H1 (cell line): ENCODE measurements around the gene PPP1R14C. TPM values are rescaled to one million over a fixed set of nuclear protein-coding genes. Genes with fewer than 3 reads are reported as not detected.

Experiments
- CTCF ChIA-PET: fragments of 300-600 bp; sonication (Branson Sonifier 250); formaldehyde crosslinking; loops from one replicate; lab custom pipeline; 2021; ENCODE audit not compliant: partially characterized antibody; lab: Charles Lee
- POLR2A ChIA-PET: fragments of 300-600 bp; sonication (Branson Sonifier 250); formaldehyde crosslinking; loops from one replicate; lab custom pipeline; 2021; ENCODE audit warnings: inconsistent platforms; ENCODE audit not compliant: partially characterized antibody; lab: Charles Lee
- DNase-seq, 2 experiments: peaks; one replicate each; pipeline versions ENCODE4 v3.0.0 to v3.0.0-alpha.2; 2010 to 2022; ENCODE audit warnings: low spot score in 2 of 2, low read depth in 1 of 2, mixed read lengths in 1 of 2
- FAIRE-seq: peaks from 2 replicates; lab custom pipeline; 2011; peaks lifted over from hg19 to GRCh38; lab: Jason Lieb, UNC
- H2AFZ ChIP-seq: 2 replicates; pipeline ENCODE4 v1.8.1; 2012; ENCODE audit warnings: low read length, inconsistent platforms
- H2AK5ac ChIP-seq: 2 replicates; pipeline ENCODE4 v1.6.1; 2013; ENCODE audit warnings: low read depth, low read length
- H2BK120ac ChIP-seq: replicated peaks from 2 replicates; pipeline ENCODE3; 2013; ENCODE audit warnings: low read depth, low read length, inconsistent platforms
- H2BK12ac ChIP-seq: 2 replicates; pipeline ENCODE4 v1.6.1; 2013; ENCODE audit warnings: low read depth, low read length
- H2BK15ac ChIP-seq: 2 replicates; pipeline ENCODE4 v1.6.1; 2013; ENCODE audit warnings: low read length
- H2BK20ac ChIP-seq: 2 replicates; pipeline ENCODE4 v1.6.1; 2013; ENCODE audit warnings: low read length
- H2BK5ac ChIP-seq: 2 replicates; pipeline ENCODE4 v1.6.1; 2013; ENCODE audit warnings: low read depth, low read length
- H3K14ac ChIP-seq: 2 replicates; pipeline ENCODE4 v1.6.1; 2013; ENCODE audit warnings: inconsistent platforms; ENCODE audit not compliant: insufficient read length
- H3K18ac ChIP-seq: 2 replicates; pipeline ENCODE4 v1.6.1; 2013; ENCODE audit warnings: low read length; ENCODE audit errors: extremely low read depth
- H3K23ac ChIP-seq: 2 replicates; pipeline ENCODE4 v1.6.1; 2013; ENCODE audit warnings: inconsistent platforms; ENCODE audit not compliant: insufficient read length
- H3K23me2 ChIP-seq: 2 replicates; pipeline ENCODE4 v1.6.1; 2013; ENCODE audit warnings: low read depth, low read length
- H3K27ac ChIP-seq: 2 replicates; pipeline ENCODE4 v1.6.1; 2011; ENCODE audit warnings: low read depth, low read length, inconsistent platforms
- H3K27me3 ChIP-seq, 4 experiments: replicated peaks in 1 of 4; 1 replicate in 1 of 4; 2 replicates in 3 of 4; pipeline versions ENCODE4 v1.6.1 to v1.8.1; 2011 to 2013; ENCODE audit warnings: low read length in 3 of 4, mild to moderate bottlenecking in 3 of 4, inconsistent platforms in 2 of 4, mixed read lengths in 2 of 4, moderate library complexity in 1 of 4; ENCODE audit not compliant: control insufficient read depth in 3 of 4, insufficient read depth in 3 of 4; ENCODE audit errors: extremely low read depth in 1 of 4
- H3K36me3 ChIP-seq, 4 experiments: 2 replicates each; pipeline versions ENCODE4 v1.6.1 to v1.8.1; 2011 to 2013; ENCODE audit warnings: mild to moderate bottlenecking in 4 of 4, low read length in 3 of 4, moderate library complexity in 2 of 4, control low read depth in 1 of 4, inconsistent platforms in 1 of 4; ENCODE audit not compliant: insufficient read depth in 4 of 4, control insufficient read depth in 2 of 4
- H3K4ac ChIP-seq: replicated peaks from 2 replicates; pipeline ENCODE3; 2013; ENCODE audit warnings: low read length, low read depth, mixed read lengths, inconsistent platforms; ENCODE audit not compliant: insufficient read length
- H3K4me1 ChIP-seq, 4 experiments: replicated peaks in 1 of 4; 1 replicate in 1 of 4; 2 replicates in 3 of 4; pipeline versions ENCODE4 v1.6.1 to v1.8.1; 2011 to 2013; ENCODE audit warnings: low read length in 3 of 4, inconsistent platforms in 2 of 4, mixed read lengths in 1 of 4; ENCODE audit not compliant: insufficient read depth in 4 of 4, control insufficient read depth in 3 of 4
- H3K4me2 ChIP-seq, 2 experiments: 2 replicates each; pipeline versions ENCODE4 v1.6.1 to v1.8.1; 2011 to 2013; ENCODE audit warnings: low read depth in 2 of 2, low read length in 2 of 2, control low read depth in 1 of 2, inconsistent platforms in 1 of 2, mild to moderate bottlenecking in 1 of 2; ENCODE audit not compliant: insufficient read depth in 1 of 2
- H3K4me3 ChIP-seq, 4 experiments: fragments of 200-600, 300-600 bp in 1 of 4; sonication (generic), shearing (Covaris generic), sonication (Bioruptor Twin) in 1 of 4; 2 replicates each; pipeline versions ENCODE4 v1.5.1 to v1.8.1; 2011 to 2016; ENCODE audit warnings: low read length in 4 of 4, low read depth in 3 of 4, control low read depth in 2 of 4, inconsistent platforms in 2 of 4, mild to moderate bottlenecking in 2 of 4, mixed read lengths in 1 of 4, moderate library complexity in 1 of 4; ENCODE audit not compliant: insufficient read depth in 2 of 4; ENCODE audit errors: extremely low read depth in 1 of 4
- H3K56ac ChIP-seq: replicated peaks from 2 replicates; pipeline ENCODE3; 2013; ENCODE audit warnings: low read depth, mild to moderate bottlenecking, mixed read lengths, low read length, inconsistent platforms; ENCODE audit not compliant: insufficient read length
- H3K79me1 ChIP-seq: 2 replicates; pipeline ENCODE4 v1.6.1; 2013; ENCODE audit warnings: low read depth, low read length, control low read depth
- H3K79me2 ChIP-seq, 2 experiments: 2 replicates each; pipeline versions ENCODE4 v1.6.1 to v1.8.1; 2012 to 2013; ENCODE audit warnings: low read length in 2 of 2, mild to moderate bottlenecking in 2 of 2, inconsistent platforms in 1 of 2; ENCODE audit not compliant: insufficient read depth in 2 of 2, control insufficient read depth in 1 of 2
- H3K9ac ChIP-seq, 4 experiments: replicated peaks in 1 of 4; 1 replicate in 1 of 4; 2 replicates in 3 of 4; pipeline versions ENCODE4 v1.6.1 to v1.8.1; 2011 to 2013; ENCODE audit warnings: low read depth in 3 of 4, low read length in 3 of 4, control low read depth in 2 of 4, mild to moderate bottlenecking in 2 of 4, moderate library complexity in 2 of 4, inconsistent platforms in 1 of 4; ENCODE audit errors: extremely low read depth in 1 of 4
- H3K9me3 ChIP-seq, 2 experiments: 2 replicates each; pipeline versions ENCODE4 v1.6.1 to v1.8.1; 2012 to 2013; ENCODE audit warnings: mild to moderate bottlenecking in 2 of 2, moderate library complexity in 2 of 2, control low read depth in 1 of 2, inconsistent platforms in 1 of 2, low read depth in 1 of 2, low read length in 1 of 2, mixed read lengths in 1 of 2; ENCODE audit not compliant: insufficient read depth in 2 of 2
- H4K20me1 ChIP-seq, 2 experiments: replicated peaks in 1 of 2; 2 replicates each; pipeline versions ENCODE3 to v1.8.1; 2011 to 2013; ENCODE audit warnings: inconsistent platforms in 2 of 2, low read length in 2 of 2, mild to moderate bottlenecking in 1 of 2; ENCODE audit not compliant: insufficient read depth in 2 of 2, control insufficient read depth in 1 of 2
- H4K5ac ChIP-seq: 2 replicates; pipeline ENCODE4 v1.6.1; 2013; ENCODE audit warnings: low read length, low read depth, mixed read lengths, inconsistent platforms; ENCODE audit not compliant: insufficient read length
- H4K8ac ChIP-seq: 2 replicates; pipeline ENCODE4 v1.8.0; 2013; ENCODE audit warnings: mild to moderate bottlenecking, moderate library complexity, low read length, inconsistent platforms; ENCODE audit not compliant: insufficient read depth; ENCODE audit errors: extremely low read depth
- H4K91ac ChIP-seq: replicated peaks from 2 replicates; pipeline ENCODE3; 2013; ENCODE audit warnings: low read length, mixed read lengths, inconsistent platforms; ENCODE audit not compliant: insufficient read length
- CBX5 ChIP-seq: fragments of 300-800, 300-1000 bp; sonication (generic); IDR thresholded peaks from 2 replicates; pipeline ENCODE4 v1.7.1; 2016; ENCODE audit warnings: antibody characterized with exemption, low read length, low read depth
- EP300 ChIP-seq, 2 experiments: IDR thresholded peaks; 1 replicate in 1 of 2; 2 replicates in 1 of 2; pipeline ENCODE4 v1.6.1; 2011 to 2012; ENCODE audit warnings: low read depth in 2 of 2, low read length in 2 of 2, mild to moderate bottlenecking in 2 of 2, borderline replicate concordance in 1 of 2, inconsistent platforms in 1 of 2, moderate library complexity in 1 of 2
- EZH2 ChIP-seq: fragments of 200-600 bp; sonication (generic); IDR thresholded peaks from 2 replicates; pipeline ENCODE4 v1.7.1; 2012; ENCODE audit warnings: low read depth, mild to moderate bottlenecking, moderate library complexity, low read length, inconsistent platforms; ENCODE audit not compliant: severe bottlenecking
- KDM4A ChIP-seq: IDR thresholded peaks from one replicate; pipeline ENCODE4 v1.7.1; 2012; ENCODE audit warnings: low read depth, mild to moderate bottlenecking, moderate library complexity, low read length, inconsistent platforms; ENCODE audit not compliant: severe bottlenecking
- MAX ChIP-seq: IDR thresholded peaks from 2 replicates; pipeline ENCODE4 v1.6.1; 2012; ENCODE audit warnings: inconsistent platforms
- PHF8 ChIP-seq: fragments of 200-600 bp; sonication (generic); conservative IDR thresholded peaks from 2 replicates; pipeline ENCODE4 v1.7.1; 2012; ENCODE audit warnings: low read depth, mild to moderate bottlenecking, inconsistent platforms, low read length, moderate library complexity
- POU5F1 ChIP-seq: IDR thresholded peaks from 2 replicates; pipeline ENCODE4 v1.6.1; 2011; ENCODE audit warnings: low read depth, mild to moderate bottlenecking, low read length, moderate library complexity
- SAP30 ChIP-seq: fragments of 300-600 bp; sonication (generic); IDR thresholded peaks from 2 replicates; pipeline ENCODE4 v1.7.1; 2012; ENCODE audit warnings: low read length, moderate library complexity, mild to moderate bottlenecking, inconsistent platforms; ENCODE audit not compliant: insufficient read depth, insufficient replicate concordance
- SP2 ChIP-seq: IDR thresholded peaks from 2 replicates; pipeline ENCODE4 v1.6.1; 2012; ENCODE audit warnings: mild to moderate bottlenecking, low read length, inconsistent platforms
- TBP ChIP-seq: IDR thresholded peaks from 2 replicates; pipeline ENCODE4 v1.6.1; 2011; ENCODE audit warnings: low read depth, low read length, improper control_type of control experiment
- ZNF274 ChIP-seq: IDR thresholded peaks from 2 replicates; pipeline ENCODE4 v1.7.0; 2012; ENCODE audit warnings: low read length, borderline replicate concordance; ENCODE audit errors: extremely low read depth
- WGBS, 2 experiments: shearing (Covaris generic) in 1 of 2; methylation state at CpG; one replicate each; pipeline versions ENCODE4 v1.1.6 to v1.1.7; 2013 to 2015; ENCODE audit warnings: low lambda C conversion rate in 2 of 2, mixed read lengths in 2 of 2, inconsistent platforms in 1 of 2, low coverage in 1 of 2, missing lambda C conversion rate in 1 of 2; ENCODE audit not compliant: insufficient replicate concordance in 2 of 2, insufficient coverage in 1 of 2, insufficient read length in 1 of 2; ENCODE audit errors: extremely low coverage in 1 of 2, missing lambda C conversion rate in 1 of 2; 5-methylcytosine and 5-hydroxymethylcytosine counted together
- polyA plus RNA-seq, 7 experiments: library from polyadenylated mRNA; depleted of rRNA in 3 of 7; stranded (reverse) in 5 of 7; unstranded in 2 of 7; fragments of >200 nt in 5 of 7; fragments of 200-250 nt in 2 of 7; gene quantifications; 1 replicate in 5 of 7; 2 replicates in 1 of 7; 4 replicates in 1 of 7; pipeline versions ENCODE4 v1.2.1 to v1.2.3, GENCODE V29; 2011 to 2013; ENCODE audit warnings: missing spikeins in 2 of 7, mixed read lengths in 2 of 7
- total RNA-seq: library from RNA; stranded (reverse); fragmentation: NEBNext Ultra II Directional; extraction: Animal tissue kit (Norgen Biotek cat#: 25700); gene quantifications from 2 replicates; pipeline ENCODE4 v1.2.1, GENCODE V29; 2021
- TF ChIP-seq, protein P1 (sequence below): IDR thresholded peaks from 2 replicates; pipeline ENCODE4 v1.6.1; 2012; ENCODE audit warnings: low read length, inconsistent platforms

PPP1R14C gene
- total and polyA plus RNA-seq, 2 of the 8 experiments (the other 6 are each of a cell fraction or from before 2014, with no cell fraction given), result 0.30 to 0.61 TPM

GRCh38 chr6:150288456-150288855 lies 145.6 kb downstream of the PPP1R14C start:
- no peak overlapping the region for H4K8ac ChIP-seq
- TF ChIP-seq EP300 (IDR thresholded peaks at IDR 0.05; ENCODE audit: borderline replicate concordance in 1 of 2, low read depth in 2 of 2, low read length in 2 of 2) (no peak), EZH2 (no peak), PHF8 (no peak), MAX (no peak), KDM4A (no peak), ZNF274 (no peak), TBP (no peak), SAP30 (no peak), SP2 (no peak), CBX5 (no peak), POU5F1 (no peak)
- TF ChIP-seq, protein P1, sequence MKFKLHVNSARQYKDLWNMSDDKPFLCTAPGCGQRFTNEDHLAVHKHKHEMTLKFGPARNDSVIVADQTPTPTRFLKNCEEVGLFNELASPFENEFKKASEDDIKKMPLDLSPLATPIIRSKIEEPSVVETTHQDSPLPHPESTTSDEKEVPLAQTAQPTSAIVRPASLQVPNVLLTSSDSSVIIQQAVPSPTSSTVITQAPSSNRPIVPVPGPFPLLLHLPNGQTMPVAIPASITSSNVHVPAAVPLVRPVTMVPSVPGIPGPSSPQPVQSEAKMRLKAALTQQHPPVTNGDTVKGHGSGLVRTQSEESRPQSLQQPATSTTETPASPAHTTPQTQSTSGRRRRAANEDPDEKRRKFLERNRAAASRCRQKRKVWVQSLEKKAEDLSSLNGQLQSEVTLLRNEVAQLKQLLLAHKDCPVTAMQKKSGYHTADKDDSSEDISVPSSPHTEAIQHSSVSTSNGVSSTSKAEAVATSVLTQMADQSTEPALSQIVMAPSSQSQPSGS, result no peak

More at GRCh38 chr6:150288456-150288855, 145.6 kb downstream of the PPP1R14C start:
- H3K56ac ChIP-seq, result no peak overlapping the region
- H3K9ac ChIP-seq, result no peak overlapping the region
- no peaks in the 10 kb centered on the region for H3K79me1 ChIP-seq
- H2BK15ac ChIP-seq, result no peak overlapping the region
- H4K91ac ChIP-seq, result no peak overlapping the region
- H3K4me1 ChIP-seq, result no peaks in the 10 kb centered on the region
- H3K4ac ChIP-seq, result no peak overlapping the region
- H2AK5ac ChIP-seq, result no peak overlapping the region
- H3K4me3 ChIP-seq, result no peak overlapping the region
- H2BK120ac ChIP-seq, result no peak overlapping the region
- H4K5ac ChIP-seq, result no peak overlapping the region
- DNase-seq (no peak), FAIRE-seq (no peak)
- no peaks in the 10 kb centered on the region for H4K20me1 ChIP-seq
- H2BK5ac ChIP-seq, result no peak overlapping the region
- POLR2A ChIA-PET, result no interaction called here
- H3K79me2 ChIP-seq, result no peaks in the 10 kb centered on the region
- no peak overlapping the region for H3K23ac ChIP-seq
- CTCF ChIA-PET, result interaction anchor here (1.2 kb wide), 1 partner anchor 10 kb away, joined by 3 read pairs; no protein-coding TSS in a partner anchor
- H2BK20ac ChIP-seq, result no peak overlapping the region
- no peak overlapping the region for H2AFZ ChIP-seq
- H3K18ac ChIP-seq, result no peak overlapping the region
- H3K9me3 ChIP-seq, result peaks cover 0 to 4% of the 10 kb centered on the region in 2 experiments; a peak in 1 of 4 replicates
- H3K4me2 ChIP-seq, result no peak overlapping the region
- no peak overlapping the region for H3K14ac ChIP-seq
- no peaks in the 10 kb centered on the region for H3K36me3 ChIP-seq
- H3K23me2 ChIP-seq, result no peaks in the 10 kb centered on the region; the same call in 1 of the 2 replicates
- 92% methylated on average over 4 of the region's 4 CpGs; no CpG with 5 or more reads in 1 of the 2 experiments for WGBS, 2 experiments
- H3K27ac ChIP-seq, result no peak overlapping the region
- no peaks in the 10 kb centered on the region for H3K27me3 ChIP-seq
- no peak overlapping the region for H2BK12ac ChIP-seq
